NCI-H524 (cell line): ENCODE results near the gene PWP2.
"Not testable (repeated sequence)": the region's sequence is repeated elsewhere in the genome, so short reads cannot be mapped to it uniquely, and the experiment has no call there.

Experiments
- DNase-seq, 2 experiments: peaks; one replicate each; lab custom pipeline; 2025; lab: John Stamatoyannopoulos, UW

PWP2 gene

GRCh38 chr21:44107026-44107501 is at the start of gene PWP2:
Gene PWP2 (plus strand): TSS chr21:44107399. CDS start chr21:44107417, 18 bp downstream.
- not testable (repeated sequence) for DNase-seq

DNA sequence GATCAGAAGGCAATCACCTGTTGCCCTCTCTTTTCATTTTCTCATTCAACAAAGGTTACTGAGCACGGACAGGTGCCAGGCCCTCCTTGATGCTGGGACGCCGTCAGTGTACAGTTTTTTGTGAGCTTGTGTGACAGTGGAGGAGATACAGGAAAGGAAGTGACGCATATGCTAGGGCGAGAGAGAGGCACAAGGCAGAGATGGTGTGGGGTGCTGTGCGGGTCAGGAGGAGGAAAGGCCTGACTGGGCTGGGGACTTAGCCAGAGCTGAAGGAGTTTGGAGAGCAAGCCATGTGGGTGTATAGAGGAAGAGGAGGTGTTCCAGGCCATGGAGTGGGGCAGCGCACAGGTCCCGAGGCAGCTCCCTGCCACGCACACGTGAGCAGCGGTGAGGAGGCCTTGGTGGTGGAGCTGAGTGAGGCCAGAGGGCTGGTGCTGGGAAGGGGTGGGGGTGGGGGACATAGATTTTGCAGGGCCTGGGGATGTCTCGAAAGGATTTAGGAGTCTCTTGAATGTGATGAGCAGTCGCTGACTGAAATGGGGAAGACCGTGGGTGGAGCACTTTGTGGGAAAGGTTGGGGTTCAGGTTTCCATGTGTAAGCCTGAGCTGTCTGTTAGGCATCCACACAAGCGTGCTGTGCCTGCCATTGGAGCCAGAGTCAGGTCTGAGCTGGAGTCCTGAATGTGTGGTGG is 49.1 kb upstream of the PWP2 start:
- no peak for DNase-seq

GRCh38 chr21:44058652-44058964 is 48.6 kb upstream of the PWP2 start:
- DNase-seq: no peak

DNA sequence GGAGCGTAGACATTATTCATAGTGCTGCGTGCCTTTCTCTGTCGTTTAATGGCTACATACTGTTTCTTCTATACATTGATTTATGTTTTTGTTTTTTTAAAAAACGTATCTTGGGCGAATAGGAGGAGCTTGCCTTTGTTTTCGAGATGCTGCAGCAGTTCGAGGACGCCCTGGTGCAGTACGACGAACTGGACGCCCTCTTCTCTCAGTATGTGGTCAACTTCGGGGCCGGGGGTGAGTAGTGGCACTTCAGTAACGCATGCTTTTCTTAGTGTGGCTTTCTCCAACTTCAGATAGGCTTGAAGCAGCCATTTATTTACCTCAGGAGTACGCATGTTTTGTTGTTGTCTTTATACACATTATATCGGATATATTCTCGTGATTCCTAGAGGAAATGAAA is 48.2 kb upstream of the PWP2 start:
- no peak for DNase-seq

GRCh38 chr21:44059710-44060109 is 47.5 kb upstream of the PWP2 start:
- DNase-seq: no peak

DNA sequence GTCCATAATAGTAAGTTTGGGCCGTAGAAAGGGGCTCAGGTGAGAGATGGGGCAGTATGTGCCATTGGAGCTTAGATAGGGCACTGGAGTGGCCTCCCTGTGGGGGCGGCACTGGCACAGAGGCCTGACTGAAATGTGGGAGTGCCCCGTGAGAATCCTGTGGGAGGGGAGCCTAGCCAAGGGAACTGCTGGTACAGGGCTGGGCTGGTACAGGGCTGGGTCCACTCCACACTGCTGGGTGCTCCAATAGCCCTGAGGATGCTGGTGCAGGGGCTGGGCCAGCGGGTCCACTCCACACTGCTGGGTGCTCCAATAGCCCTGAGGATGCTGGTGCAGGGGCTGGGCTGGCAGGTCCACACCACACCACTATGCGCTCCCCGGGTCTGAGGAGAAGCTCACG is 44.8 kb upstream of the PWP2 start:
- no peak for DNase-seq

DNA sequence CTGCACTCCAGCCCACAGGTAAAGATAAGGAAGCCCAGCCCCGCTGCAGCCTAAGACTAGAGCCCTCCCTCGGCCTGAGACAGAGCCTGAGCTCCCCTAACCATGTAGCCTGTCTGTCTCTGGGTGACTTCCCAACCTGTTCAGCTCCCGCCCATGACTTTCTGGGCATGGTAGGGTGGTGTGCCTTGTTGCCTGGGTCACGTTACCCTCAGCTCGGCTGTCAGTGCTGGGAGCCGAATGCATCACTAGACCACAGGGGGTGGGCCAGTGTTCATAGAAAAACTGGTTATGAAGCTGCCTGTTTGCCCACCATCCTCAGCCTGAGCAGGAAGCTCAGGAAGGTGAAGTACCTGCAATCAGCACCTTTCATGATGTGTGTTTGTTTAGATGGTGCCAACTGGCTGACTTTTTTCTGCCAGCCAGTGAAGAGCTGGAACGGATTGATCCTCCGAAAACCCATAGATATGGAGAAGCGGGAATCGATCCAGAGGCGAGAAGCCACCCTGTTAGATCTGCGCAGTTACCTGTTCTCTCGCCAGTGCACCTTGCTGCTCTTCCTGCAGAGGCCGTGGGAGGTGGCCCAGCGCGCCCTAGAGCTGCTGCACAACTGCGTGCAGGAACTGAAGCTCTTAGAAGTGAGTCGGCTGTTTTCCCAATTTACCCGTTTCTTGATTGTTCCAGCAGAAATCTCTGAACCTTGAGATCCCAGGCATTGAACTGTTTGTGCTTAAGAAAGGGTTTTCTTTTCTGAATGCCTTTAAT is 43.9 kb upstream of the PWP2 start:
- DNase-seq: no peak

DNA sequence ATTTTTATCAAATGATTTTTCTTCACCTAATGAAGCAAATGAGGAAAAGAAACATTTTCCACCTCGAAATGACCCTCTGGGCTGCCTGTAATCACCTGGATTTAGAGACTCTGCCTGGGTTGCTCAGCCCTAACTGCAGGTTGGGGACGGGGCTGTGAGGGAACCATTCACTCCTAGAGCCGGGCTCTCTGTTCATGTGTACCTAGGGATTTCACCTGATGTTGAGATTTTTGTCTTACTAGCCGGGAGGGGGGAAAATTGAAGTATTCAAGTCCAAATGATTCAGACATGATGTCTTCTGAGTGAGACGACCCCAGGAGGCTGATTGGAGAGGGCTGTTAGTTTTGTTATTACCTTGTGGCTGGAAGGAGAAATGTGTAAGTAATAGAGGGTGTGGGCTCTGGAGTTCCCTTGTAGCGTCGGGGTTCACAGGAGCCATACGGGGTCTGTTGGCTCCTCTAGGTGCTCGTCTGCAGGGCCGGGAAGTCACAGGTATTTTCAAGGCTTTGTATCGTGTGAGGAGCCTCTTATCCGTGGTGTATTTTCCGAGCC is 42.3 kb upstream of the PWP2 start:
- DNase-seq: no peak

DNA sequence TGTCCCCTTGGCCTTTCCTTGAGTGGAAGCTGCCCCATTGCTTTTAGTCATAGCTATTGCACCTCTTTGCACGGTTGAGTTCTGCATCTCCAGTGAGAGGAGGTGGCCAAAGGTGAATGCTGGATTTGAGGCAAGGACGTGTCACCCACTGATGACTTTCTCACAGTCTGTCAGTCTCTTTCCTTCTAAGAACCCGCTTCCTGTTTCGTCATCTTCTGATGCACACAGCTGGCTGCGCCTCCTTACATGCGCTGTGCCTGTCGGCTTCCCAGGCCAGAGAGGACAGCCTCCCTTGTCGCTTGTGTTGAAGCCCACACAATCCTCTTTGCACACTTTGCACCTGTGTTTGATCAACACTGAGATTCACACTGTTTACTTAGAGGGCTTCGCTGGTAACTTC is 41.8 kb upstream of the PWP2 start:
- no peak for DNase-seq

DNA sequence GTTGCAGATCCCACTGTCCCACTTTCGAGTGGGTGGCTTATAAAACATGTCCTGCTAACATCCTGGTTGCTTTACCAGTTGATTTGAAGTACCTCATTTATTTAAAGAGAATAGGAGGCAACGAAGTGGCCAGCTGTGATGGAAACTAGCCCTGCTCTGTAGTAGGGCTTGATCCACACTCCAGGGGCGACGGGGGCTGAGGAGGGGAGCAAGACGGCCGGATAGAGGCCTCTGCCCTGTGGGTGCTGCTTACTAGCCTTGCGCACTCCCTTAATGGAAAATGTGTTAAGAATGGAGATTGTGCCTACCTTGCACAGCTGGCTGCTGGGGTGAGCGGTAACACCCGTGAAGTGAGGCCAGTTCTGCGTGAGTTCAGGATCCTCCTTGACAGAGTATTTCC is 41.1 kb upstream of the PWP2 start:
- DNase-seq: no peak

DNA sequence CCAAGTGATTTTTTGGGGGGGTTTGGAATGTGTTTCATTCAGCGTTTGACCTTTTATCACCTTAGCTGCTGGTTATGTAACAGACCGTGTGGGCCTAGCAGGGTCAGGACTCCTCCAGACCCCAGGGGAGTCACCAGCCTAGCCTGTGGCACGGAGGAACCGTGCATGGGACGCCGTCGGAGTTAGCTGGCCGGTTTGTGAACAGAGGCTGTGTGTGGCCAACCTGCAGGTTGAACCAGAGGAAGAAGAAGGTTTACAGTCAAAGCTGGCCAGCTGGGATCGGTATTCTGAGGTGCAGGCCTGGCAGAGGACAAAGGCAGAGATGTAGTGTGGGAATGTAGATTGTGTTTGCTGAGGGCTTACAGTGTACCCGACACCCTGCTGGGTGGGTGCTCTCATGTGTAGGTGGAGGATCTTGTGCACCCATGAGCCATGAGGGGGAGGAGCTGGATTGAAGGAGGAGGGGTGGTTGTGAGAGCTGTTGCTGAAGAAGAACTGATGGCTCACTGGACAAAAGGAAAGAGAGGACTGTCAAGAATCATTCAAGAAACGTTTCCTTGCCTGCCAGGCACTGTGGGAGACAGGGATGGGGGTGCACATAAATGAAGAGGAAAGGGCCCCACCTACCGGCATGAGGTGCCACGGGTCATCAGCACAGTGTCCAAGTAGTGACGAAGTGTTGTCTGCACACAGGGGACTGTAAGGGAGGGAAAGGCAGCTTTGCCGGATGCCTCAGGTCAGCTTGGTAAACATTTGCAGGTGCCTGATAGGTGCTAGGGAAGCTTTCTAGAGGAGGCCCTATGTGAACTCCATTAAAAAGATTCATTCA is 40.0 kb upstream of the PWP2 start:
- peak in 1 of 2 experiments; percentile 6 for DNase-seq

DNA sequence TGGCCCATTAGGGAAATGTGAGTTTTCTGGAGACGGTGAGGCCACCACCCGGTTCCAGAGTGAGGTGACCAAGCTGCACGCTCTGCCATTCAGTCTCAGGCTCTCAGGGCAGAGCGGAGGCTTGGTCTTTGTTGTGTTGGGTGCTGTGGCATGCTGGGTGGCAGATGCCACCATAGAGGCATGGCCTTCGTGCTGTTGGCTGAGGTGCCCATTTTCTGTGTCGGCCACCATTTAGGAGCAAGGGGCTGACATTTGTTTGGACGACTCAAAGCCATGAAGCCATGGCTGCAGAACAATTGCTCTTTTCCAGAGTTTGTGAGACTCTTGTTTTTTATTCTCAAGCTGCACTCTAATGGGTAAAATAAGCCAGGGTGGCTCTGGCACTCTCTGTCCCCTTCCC is 36.8 kb upstream of the PWP2 start:
- no peak for DNase-seq

- DNase-seq: no peak
Observed at GRCh38 chr21:44071359-44072104, 35.7 kb upstream of the PWP2 start.

DNA sequence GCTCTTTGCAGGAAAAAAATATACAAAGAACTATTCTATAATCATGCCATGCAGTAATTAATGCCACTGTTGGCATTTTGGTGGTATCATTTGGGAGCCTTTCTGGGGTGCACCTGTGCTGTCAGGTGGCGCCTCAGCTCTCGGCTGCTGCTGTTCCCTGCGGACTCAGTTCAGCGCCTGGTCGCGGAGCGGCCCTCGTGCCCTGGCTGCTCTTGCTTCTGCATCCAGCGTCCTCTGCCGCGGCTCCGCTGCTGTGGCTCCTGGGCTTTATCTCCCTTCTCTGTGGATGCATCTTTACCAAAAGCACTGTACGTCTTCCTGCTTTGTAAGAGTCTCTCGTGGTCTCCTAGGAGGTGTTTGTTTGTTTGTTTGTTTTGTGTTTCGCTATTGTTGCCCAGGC is 35.1 kb upstream of the PWP2 start:
- no peak for DNase-seq

DNA sequence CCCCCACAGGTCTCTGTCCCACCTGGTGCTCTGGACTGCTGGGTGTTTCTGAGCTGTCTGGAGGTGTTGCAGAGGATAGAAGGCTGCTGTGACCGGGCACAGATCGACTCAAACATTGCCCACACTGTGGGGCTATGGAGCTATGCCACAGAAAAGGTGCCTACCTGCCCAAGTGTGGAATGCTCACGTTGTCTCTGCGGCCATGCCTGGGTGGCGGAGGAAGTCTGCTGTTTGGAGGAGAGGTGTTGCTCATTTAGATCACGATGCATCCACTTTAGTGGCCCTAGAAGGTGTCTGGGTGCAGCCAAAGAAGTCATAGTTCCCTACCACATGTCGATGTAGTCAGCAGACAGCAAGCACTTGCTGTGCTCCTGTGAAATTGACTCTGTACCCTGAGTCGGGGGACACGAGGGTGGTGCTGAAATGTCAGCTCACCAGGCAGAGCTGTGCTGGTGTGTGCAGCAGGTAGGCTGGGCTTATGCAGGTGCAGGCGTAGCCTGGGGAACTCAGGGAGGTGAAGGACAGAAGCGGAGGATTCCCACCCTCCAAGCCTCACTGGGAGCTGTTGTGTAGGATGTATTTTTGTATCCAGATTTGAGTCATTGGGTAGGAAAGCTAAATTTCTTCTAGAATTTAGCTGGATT is 32.8 kb upstream of the PWP2 start:
- no peak for DNase-seq

- no peak for DNase-seq
Observed at GRCh38 chr21:44076316-44076715, 30.9 kb upstream of the PWP2 start.

DNA sequence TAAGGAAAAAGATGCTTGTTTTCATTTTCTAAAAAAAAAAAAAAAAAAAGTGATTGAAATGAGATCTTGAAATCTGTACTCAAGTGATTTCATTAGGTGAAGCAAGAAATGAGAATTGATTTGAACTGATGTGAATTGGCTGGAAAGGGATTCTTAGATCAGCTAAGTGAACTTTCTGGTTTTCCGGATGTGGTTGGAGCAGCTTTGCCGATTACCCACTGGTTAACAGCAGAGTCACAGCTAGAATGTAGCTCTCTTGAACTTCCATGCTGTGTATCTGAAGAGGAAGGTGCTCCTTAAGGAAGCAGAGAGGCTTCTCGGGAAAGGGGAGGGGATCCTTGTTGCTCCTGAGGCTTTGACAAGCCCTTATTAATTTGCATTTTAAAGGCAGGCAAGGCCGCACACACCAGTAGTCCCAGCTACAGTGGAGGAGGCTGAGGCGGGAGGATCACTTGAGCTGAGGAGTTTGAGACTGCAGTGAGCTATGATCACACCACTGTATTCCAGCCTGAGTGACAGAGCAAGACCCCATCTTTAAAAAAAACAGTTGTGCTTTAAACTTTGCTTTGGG is 28.7 kb upstream of the PWP2 start:
- DNase-seq: no peak

GRCh38 chr21:44079446-44079845 is 27.8 kb upstream of the PWP2 start:
- DNase-seq: no peak

DNA sequence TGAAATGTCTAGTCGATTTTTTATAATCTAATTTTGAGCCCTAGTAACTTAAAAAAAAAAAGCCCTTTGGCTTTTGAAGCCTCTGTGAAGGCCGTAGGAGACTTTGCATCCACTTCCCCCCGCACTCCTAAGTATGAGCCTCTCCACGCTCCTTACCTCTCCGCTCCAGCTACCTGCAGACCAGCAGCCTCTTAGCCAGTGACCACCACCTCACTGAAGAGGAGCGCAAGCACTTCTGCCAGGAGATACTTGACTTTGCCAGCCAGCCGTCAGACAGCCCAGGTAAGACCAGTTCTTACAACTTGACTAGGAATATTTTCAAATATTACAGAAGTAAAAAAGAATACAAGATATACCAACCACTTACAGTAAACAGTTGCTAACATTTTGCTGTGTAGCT is 27.4 kb upstream of the PWP2 start:
- no peak for DNase-seq

DNA sequence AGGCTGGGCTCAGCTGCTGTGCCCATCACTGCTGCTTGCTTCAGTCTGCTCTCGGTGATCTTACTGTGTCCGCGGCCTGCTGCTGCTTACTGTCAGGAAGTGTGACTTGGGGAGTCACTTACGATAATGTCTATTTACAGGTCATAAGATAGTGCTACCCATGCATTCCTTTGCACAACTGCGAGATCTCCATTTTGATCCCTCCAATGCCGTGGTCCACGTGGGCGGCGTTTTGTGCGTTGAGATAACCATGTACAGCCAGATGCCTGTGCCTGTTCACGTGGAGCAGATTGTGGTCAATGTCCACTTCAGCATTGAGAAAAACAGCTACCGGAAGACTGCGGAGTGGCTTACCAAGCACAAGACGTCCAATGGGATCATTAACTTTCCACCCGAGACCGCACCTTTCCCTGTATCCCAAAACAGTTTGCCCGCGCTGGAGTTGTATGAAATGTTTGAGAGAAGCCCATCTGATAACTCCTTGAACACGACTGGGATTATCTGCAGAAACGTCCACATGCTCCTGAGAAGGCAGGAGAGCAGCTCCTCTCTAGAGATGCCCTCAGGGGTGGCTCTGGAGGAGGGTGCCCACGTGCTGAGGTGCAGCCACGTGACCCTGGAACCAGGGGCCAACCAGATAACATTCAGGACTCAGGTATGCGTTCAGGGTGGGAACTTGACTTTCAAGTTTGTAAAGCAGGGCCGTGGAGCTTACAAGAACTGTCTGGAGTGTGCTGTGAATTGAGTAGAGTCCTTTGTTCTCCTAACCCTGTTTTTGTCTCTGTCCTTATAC is 24.4 kb upstream of the PWP2 start:
- DNase-seq: no peak
